Left cardiac atrium (tissue), 4 donors: ENCODE data around the gene CFLAR. TPM values are rescaled to one million over a fixed set of nuclear protein-coding genes. Genes with fewer than 3 reads are reported as not detected.

Source experiments
- ATAC-seq, 2 donors: fragments of 200-7000 bp; cut with Tn5 transposase; one replicate each; pipeline ENCODE4 v1.9.1; 2020; ENCODE audit warnings: mild to moderate bottlenecking in 2 of 2, moderate library complexity in 2 of 2
- DNase-seq: peaks from one replicate; pipeline ENCODE4 v3.0.0-alpha.2; 2020
- intact Hi-C, 2 donors: fragments of 100-400 bp; cut with DNase I; formaldehyde crosslinking; loops; one replicate each; pipeline versions ENCODE4 v1.14.1 to v1.15.1; 2022 to 2023
- total RNA-seq, 2 donors: library from RNA; stranded (reverse); fragmentation: NEBNext Ultra II Directional; extraction: Animal tissue kit (Norgen Biotek cat#: 25700); gene quantifications; one replicate each; pipeline ENCODE4 v1.2.1, GENCODE V29; 2021
- donor health status: DM: no; HTN: yes; CAD: no.
- donor health status: DM: no; HTN: yes; CAD: no; lungs with severe emphysema.
- donor health status: DM: yes; HTN: yes; CAD: no.
- donor health status: Dilated cardiomyopathy.

The CFLAR gene
- total RNA-seq, 2 donors from 2014 or later = 195 to 255 TPM

DNA sequence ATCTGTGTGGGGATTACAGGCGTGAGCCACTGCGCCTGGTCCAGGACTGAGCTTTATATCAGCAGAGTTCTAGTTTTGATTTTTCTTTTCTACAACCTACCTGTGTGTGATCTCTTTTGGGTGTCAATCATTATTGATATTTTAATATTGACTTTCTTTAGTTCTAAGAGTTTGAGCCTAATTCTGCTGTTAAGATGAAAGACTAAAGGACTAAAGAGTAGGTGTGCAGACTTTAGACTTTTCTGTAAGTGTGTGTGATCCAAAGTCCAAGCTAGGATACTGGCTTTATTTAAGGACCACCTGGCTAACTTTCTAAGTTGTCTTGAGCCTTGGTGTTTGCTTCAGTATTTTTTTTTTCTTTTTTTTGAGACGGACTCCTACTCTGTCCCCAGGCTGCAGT, 79.4 kb downstream of the CFLAR start:
- intact Hi-C loops = no loop called here
- no peak for DNase-seq
- ATAC-seq = no peak

DNA sequence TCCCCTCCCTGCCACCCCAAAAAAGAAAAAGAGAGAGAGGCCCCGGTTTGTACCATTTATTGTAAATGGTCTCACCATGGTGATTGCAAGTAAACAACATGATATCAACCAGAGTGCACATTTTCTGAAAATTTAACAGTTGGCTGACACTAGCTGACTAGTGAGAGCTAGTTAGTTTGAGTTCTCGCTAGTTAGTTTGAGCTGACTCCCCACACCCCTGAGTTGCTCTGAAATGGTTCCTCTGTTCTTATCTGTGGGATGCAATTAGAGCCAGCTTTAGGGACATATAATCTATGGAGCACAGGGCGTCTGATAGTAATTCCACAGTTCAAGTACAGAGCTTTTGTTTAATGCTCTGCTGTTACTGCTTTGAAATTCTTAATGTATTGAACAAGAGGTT, 80.0 kb downstream of the CFLAR start:
- intact Hi-C loops = no loop called here
- ATAC-seq = no peak
- no peak for DNase-seq

DNA sequence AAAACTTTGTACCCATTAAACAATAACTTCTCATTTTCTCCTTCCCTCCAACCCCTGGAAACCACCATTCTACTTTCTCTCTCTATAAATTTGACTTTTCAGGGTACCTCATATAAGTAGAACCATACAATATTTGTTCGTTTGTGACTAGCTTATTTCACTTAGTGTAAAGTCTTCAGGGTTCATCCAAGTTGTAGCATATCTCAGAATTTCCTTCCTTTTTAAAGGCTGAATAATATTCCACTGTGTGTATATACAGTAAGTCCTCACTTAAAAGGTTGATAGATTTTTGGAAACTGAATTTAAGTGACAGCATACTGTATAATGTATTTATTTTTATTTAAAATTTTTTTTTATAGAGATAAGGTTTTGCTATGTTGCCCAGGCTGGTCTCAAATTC, 80.8 kb downstream of the CFLAR start:
- no peak for ATAC-seq
- intact Hi-C loops = no loop called here

DNA sequence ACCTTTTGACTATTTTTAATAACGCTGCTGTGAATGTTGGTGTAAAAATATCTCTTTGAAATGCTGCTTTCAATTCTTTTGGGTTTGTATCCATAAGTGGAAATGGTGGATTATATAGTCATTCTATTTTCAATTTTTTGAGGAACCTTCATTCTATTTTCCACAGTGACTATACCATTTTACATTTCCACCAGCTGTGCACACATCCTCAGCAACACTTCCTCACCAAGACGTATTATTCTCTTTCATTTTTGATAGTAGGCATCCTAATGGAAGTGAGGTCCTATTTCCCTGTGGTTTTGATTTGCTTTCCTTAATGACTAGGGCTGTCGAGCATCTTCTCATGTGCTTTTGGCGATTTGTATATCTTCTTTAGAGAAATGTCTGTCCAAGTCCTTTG, 81.8 kb downstream of the CFLAR start:
- DNase-seq (no peak), ATAC-seq (no peak)
- intact Hi-C loops = no loop called here

More for the DNA sequence above, 80.8 kb downstream of the CFLAR start:
- no peak for DNase-seq

DNA sequence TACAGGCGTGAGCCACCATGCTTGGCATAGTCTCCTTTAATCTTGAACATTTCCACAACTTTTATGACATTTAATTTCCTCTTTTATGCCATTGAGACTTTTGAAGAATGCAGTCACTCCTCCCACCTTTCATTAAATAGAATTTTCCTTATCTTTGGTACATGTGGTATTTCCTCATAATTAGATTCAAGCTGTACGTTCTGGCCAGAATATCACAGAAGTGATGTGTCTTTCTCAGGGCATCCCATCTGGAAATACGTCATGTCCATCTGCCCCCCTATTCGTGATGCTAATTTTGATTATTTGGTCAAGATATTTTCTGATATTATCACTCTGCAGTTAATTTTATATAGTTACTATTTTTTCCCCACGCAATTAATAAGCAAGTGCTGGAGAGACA, 83.9 kb downstream of the CFLAR start:
- DNase-seq = no peak
- intact Hi-C loops = no loop called here
- ATAC-seq = no peak

DNA sequence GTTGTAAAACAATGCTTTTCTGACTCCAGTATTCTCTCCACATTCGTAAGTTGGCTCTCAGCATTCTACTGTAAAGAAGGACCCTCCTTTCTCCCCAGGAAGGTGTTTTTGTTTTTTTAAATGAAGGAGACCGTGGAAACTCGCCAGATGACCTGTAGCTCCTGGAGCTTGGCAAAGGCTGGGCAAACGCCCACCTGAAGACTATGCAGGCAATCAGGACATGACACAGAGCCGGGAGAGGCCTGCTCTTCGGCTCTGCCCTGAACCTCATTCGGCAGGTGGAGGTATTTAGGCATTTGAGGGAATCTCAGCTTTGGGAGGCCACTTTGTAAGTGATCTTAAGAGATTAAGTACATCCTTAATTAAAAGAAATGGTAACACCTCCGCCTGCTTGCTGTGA, 84.4 kb downstream of the CFLAR start:
- ATAC-seq (no peak), DNase-seq (no peak)
- intact Hi-C loops = no loop called here

DNA sequence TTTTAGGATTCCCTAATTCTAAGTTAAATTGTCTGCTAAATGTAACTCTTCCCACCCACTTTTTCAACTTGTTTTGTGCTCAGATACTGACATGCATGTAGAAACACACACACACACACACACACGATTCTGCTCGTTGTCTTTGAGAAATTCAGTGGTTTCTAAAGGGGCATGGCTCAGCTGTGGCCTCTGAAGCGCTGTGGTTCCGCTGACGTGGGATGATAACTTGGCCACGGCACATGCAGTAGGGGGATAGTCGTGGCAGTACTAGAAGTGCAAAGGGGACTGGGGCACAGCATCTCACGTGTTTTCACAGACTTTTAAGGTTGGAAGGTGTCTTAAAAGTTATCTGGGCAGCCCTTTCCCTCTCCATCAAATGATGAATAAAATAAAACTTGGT, 85.4 kb downstream of the CFLAR start:
- ATAC-seq (no peak), DNase-seq (no peak)
- intact Hi-C loops = no loop called here

DNA sequence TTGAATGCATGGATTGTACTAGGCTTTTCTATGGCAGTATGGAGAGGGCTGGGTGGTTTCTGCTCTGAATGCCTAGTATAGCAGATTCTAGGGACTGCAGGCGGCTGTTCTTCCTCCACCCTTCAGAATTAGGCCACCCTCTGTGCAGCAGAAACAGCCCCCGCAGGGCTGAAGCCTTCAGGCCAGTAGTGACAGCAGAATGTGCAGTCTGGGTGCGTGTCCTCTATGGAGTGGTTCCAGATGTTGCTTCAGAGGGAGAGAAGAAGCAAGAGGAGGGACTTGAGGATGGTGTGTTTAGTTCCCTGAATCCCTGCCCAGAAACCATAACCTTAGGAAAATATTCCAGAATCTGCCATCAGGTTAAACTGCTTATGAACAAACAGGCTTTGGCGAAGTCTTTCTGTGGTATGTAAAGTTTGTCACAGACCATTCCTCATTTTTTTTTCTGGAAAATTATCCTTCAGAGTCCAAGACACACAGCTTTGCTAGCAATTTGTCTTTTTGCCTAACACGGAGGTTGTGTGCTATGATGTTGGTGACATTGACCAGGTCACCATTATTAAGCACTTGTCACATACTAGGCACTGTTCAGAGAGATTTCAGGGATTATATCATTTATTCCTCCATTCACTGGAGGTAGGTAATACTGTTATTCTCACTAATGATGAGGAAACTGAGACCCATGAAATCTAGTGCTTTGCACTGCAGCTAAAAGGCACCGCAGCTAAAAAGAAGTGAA, 88.1 kb downstream of the CFLAR start:
- no peak for DNase-seq
- peak; percentile 41 to 57 for ATAC-seq
- intact Hi-C loops = no loop called here

DNA sequence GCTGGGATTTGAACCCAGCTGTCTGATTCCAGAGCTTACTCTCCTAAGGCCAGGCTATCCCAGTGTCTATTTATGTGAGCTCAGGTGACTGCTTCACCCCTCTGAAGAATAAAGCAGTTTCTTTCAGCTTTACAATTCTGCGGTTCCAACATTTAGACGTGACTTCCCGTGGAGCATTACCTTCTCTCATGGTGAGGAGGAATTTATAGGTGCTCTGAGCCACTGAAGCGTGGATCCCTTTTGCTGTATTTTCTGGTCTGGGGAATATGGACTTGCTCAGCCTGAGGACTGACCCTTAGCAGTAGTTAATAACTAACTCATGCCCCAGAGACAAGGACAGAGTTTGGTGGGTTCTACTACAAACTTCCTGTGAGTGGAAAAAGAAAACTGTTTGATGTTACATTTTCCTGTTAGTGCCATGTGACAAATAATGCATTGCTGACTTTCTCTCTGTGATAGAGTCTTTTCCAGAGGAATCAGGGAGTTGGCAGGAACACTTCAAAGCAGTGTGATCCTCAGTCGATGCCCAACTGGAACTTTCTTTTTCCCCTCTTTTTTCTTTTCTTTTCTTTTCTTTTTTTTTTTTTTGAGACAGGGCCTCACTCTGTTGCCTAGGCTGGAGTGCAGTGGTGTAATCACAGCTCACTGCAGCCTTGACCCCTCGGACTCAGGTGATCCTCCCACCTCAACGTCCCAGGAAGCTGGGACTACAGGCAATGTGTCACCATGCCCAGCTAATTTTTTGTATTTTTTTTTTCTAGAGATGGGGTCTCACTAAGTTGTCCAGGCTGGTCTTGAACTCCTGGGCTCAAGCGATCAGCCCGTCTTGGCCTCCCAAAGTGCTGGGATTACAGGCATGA, 88.9 kb downstream of the CFLAR start:
- DNase-seq (no peak), ATAC-seq (no peak)
- intact Hi-C loops = no loop called here

DNA sequence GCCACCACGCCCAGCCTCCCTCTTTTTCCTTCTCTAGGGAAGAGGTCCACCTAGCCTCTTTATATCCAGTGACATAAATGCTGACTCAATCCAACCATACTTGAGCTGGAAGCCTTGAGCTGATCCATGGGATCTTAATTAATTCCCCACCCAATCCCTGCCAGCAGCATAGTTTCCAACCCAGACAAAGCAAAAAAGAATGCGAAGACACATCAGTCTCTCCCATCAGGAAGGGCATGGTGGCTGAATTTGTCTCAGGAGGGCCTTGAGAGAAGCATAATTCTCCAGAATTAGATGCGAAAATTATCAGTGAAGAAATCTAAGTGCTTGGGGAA, 89.5 kb downstream of the CFLAR start:
- intact Hi-C loops = no loop called here
- DNase-seq (no peak), ATAC-seq (no peak)

DNA sequence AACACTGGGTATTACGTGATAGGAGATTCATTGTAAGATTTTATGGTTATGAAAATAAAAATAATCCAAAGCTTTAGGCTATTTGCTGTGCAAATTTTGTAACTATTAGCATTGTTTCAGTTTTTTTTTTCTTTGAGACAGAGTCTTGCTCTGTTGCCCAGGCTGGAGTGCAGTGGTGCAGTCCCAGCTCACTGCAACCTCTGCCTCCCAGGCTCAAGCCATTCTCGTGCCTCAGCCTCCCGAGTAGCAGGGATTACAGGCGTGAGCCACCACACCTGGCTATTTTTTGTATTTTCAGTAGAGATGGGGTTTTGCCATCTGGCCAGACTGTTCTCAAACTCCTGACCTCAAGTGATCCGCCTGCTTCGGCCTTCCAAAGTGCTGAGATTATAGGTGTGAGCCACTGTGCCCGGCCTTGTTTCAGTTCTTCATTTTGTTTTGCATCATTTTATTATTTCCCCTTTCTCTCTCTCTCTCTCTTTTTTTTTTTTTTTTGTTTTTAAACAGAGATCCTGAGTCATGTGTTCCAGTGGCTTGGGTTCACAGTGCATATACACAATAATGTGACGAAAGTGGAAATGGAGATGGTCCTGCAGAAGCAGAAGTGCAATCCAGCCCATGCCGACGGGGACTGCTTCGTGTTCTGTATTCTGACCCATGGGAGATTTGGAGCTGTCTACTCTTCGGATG, 92.7 kb downstream of the CFLAR start:
- no peak for DNase-seq
- intact Hi-C loops = no loop called here

DNA sequence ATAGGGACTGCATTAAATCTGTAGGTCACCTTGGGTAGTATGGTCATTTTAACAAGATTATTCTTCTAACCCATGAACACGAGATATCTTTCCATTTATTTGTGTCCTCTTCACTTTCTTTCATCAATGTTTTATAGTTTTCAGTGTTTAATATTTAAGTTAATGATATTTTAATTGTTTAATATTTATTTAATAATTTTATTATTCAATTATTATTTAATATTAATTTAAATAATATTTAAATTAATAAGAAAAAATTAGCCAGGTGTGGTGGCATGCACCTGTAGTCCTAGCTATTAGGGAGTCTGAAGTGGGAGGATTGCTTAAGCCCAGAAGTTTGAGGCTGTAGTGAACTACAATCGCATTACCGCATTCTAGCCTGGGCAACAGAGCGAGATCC, 100.0 kb downstream of the CFLAR start:
- DNase-seq = no peak
- ATAC-seq = no peak
- intact Hi-C loops = no loop called here

More for the DNA sequence above, 92.7 kb downstream of the CFLAR start:
- ATAC-seq = peak in 1 of 2 donors; percentile 80

DNA sequence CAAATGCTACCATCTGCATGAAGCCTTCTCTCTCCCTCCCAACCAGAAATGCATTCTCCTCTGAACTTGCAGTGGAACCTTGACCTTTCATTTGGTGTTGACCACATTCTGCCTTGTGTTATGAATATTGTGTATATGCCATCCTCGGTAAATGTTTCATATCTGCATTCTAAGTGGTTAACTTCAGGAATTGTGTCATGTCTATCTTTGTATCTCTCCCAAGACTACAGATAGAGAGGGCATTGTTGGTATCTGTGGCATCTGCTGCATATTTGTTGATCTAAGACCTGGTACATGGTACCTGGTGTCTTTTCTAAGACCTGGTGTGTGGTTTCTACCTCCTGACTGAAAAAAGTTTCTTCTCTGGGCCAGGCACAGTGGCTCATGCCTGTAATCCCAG, 101.0 kb downstream of the CFLAR start:
- intact Hi-C loops = no loop called here
- no peak for ATAC-seq

DNA sequence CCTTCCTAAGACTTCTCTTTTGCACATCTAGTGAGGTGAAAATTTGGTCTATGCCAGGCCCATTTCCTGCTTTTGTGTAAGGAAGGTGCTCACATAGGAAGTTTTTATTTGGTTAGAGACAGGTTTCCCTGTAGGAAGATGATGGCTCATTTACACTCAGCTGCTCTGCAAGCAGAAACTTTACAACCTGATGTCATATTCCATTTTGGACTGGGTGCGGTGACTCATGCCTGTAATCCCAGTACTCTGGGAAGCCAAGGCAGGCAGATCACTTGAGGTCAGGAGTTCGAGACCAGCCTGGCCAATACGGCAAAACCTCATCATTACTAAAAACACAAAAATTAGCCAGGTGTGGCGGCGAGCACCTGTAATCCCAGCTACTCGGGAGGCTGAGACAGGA, 102.8 kb downstream of the CFLAR start:
- ATAC-seq (peak in 1 of 2 donors; percentile 34), DNase-seq (no peak)
- intact Hi-C loops = no loop called here

More for the DNA sequence above, 101.0 kb downstream of the CFLAR start:
- DNase-seq = no peak

DNA sequence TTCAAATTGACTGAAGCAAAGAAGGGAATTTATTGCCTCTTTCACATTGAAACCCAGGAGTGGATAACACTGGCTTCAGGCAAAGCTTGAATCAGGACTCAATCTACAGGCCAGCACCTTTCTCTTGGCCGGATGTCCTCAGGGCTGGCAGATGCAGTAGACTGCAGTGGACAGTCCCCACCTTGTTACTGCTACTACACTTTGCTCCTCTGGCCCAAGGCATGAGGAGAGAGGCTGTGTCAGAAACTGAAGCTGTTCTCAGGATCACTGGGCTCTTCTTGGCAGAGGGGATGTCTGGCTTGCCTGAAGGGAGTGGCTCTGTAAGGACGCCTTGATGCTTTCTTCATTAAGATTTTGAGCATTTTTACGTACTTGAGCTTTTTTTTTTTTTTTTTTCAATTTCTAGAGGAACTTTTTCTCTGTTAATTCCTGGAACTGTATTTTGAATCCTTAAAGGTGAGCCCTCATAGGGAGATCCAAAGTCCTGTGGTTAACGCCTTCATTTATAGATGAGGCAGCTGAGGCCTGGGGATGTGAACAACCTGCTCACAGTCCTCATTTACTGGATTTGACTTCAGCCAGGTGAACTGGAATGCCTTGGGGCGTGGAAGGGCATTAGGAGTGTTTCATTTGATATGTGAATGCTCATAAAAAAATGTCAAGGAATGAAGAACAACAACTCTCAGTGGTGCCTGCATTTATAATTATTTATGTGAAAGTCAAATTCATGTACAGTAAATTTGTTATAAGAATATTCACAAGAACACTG, 103.5 kb downstream of the CFLAR start:
- ATAC-seq (no peak), DNase-seq (no peak)
- intact Hi-C loops = no loop called here

DNA sequence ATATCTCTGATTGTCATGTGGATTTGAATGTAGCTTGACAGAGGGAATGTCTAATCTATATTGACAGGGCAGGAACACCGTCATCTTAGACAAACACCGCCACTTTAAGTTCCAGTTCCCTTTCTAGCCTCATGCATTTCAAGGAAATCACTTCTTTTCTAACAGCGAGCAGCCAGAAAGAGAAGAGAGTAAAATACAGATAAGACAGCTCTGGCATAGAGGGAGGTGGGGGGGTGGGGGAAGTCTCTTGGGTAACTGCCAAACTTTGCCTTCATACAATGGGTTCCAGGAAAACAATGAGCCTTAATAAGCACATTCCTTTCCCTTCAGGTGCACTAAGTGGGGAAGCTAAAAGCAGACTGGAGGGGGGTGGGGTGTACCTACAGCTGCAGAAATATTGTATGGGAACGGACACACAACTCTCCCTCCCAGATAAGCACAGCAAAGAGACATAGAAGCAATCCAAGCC, 104.2 kb downstream of the CFLAR start:
- DNase-seq = no peak
- intact Hi-C loops = no loop called here
- ATAC-seq = peak; percentile 27 to 57

DNA sequence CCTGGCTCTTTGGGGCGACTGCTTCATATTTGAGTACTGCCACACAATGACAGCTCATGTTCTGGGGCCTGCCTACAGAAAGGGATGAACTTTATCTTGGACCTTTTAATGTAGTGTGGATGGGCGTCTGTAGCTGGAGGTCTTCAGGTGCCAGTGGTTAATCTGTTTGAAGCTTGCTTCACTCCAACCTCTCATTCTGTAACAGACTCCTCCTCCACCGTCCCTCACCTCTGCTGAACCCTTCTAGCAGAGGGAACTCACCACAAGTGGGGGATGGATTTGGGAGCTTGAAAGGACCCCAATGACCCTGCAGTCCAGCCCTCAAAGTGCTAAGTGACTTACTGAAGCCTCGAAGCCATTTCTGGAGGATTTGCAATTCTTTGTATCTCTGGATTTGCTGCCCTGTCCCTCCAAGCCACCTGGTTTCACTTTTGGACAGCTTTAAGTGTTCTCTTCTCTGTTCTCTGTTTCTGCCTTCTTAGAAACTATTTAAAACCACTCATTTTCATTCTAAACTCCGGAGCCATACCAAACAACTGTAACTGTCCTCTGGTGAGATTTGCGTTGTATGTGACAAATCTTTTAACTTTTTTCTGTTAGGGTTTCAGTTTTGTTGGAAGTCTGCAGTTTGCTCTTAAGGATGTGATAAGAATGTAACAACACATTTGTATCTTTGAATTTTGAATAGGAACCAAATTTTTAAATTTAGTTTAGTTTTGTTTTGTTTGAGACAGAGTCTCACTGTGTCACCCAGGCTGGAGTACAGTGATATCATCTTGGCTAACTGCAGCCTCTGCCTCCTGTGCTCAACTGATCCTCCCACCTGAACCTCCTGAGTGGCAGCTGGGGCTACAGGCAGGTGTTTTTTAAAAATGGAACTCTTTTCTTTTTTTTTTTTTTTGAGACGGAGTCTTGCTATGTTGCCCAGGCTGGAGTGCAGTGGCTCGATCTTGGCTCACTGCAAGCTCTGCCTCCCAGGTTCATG, 107.4 kb downstream of the CFLAR start:
- ATAC-seq = no peak
- DNase-seq = no peak
- intact Hi-C loops = no loop called here
